Hepatocyte (in vitro differentiated cells): ENCODE measurements around the gene DPT. TPM values are rescaled to one million over a fixed set of nuclear protein-coding genes. Genes with fewer than 3 reads are reported as not detected.

ENCODE experiments used
- DNase-seq: peaks from one replicate; pipeline ENCODE4 v3.0.0-alpha.2; 2016; ENCODE audit warnings: low spot score
- H2AFZ ChIP-seq: fragments of 200-600 bp; sonication (generic); 2 replicates; pipeline ENCODE4 v1.6.0; 2016; ENCODE audit warnings: antibody characterized with exemption, mild to moderate bottlenecking
- H3K27ac ChIP-seq: fragments of 200-600 bp; sonication (generic); 2 replicates; pipeline ENCODE4 v1.5.1; 2016; ENCODE audit warnings: mild to moderate bottlenecking
- H3K27me3 ChIP-seq: fragments of 200-600 bp; sonication (generic); 2 replicates; pipeline ENCODE4 v1.6.1; 2016
- H3K36me3 ChIP-seq: fragments of 200-600 bp; sonication (generic); replicated peaks from 2 replicates; pipeline ENCODE4 v1.5.1; 2016; ENCODE audit warnings: low read depth; ENCODE audit not compliant: insufficient read depth
- H3K4me1 ChIP-seq: fragments of 200-600 bp; sonication (generic); 2 replicates; pipeline ENCODE4 v1.5.1; 2016; ENCODE audit warnings: mild to moderate bottlenecking, moderate library complexity; ENCODE audit not compliant: insufficient read depth
- H3K4me2 ChIP-seq: fragments of 200-600 bp; sonication (generic); 2 replicates; pipeline ENCODE4 v1.6.0; 2016
- H3K4me3 ChIP-seq: fragments of 200-600 bp; sonication (generic); 2 replicates; pipeline ENCODE4 v1.5.1; 2016; ENCODE audit warnings: mild to moderate bottlenecking
- H3K79me2 ChIP-seq: fragments of 200-600 bp; sonication (generic); 2 replicates; pipeline ENCODE4 v1.6.0; 2017; ENCODE audit warnings: mild to moderate bottlenecking
- H3K9me2 ChIP-seq: fragments of 200-600 bp; sonication (generic); replicated peaks from 2 replicates; pipeline ENCODE4 v1.6.0; 2017; ENCODE audit warnings: mild to moderate bottlenecking; ENCODE audit not compliant: insufficient read depth
- H3K9me3 ChIP-seq: fragments of 200-600 bp; sonication (generic); 2 replicates; pipeline ENCODE4 v1.5.1; 2016; ENCODE audit warnings: low read depth, mild to moderate bottlenecking
- H4K20me1 ChIP-seq: fragments of 200-600 bp; sonication (generic); 2 replicates; pipeline ENCODE4 v1.6.0; 2016; ENCODE audit warnings: mild to moderate bottlenecking; ENCODE audit not compliant: insufficient read depth, poor library complexity, severe bottlenecking
- CTCF ChIP-seq: fragments of 200-600 bp; sonication (generic); IDR thresholded peaks from 2 replicates; pipeline ENCODE4 v1.5.1; 2016; ENCODE audit warnings: antibody characterized with exemption, mild to moderate bottlenecking; ENCODE audit not compliant: poor library complexity
- EZH2 ChIP-seq: fragments of 200-600 bp; sonication (generic); IDR thresholded peaks from 2 replicates; pipeline ENCODE4 v1.6.1; 2016; ENCODE audit warnings: antibody characterized with exemption, mild to moderate bottlenecking, borderline replicate concordance
- EZH2phosphoT487 ChIP-seq: fragments of 200-600 bp; sonication (generic); IDR thresholded peaks from one replicate; pipeline ENCODE4 v1.6.1; 2018; ENCODE audit warnings: antibody characterized with exemption, mild to moderate bottlenecking, low read depth, moderate library complexity; ENCODE audit not compliant: unreplicated experiment, severe bottlenecking
- WGBS: methylation state at CpG from one replicate; pipeline ENCODE4 v1.1.6; 2016; ENCODE audit warnings: low lambda C conversion rate; ENCODE audit errors: missing lambda C conversion rate; 5-methylcytosine and 5-hydroxymethylcytosine counted together
- polyA plus RNA-seq: library from polyadenylated mRNA; unstranded; fragments of >200 nt; fragmentation: Nextera tagmentation; extraction: Ambion mirVana; gene quantifications from 2 replicates; pipeline ENCODE4 v1.2.1, GENCODE V29; 2016
- total RNA-seq: library from RNA; depleted of rRNA; stranded (reverse); fragments of >200 nt; gene quantifications from 2 replicates; pipeline ENCODE4 v1.2.3, GENCODE V29; 2014

DPT gene
- total and polyA plus RNA-seq, 2 experiments from 2014 or later, result 8.2 to 12.5 TPM

- H2AFZ ChIP-seq, result no peak overlapping the region
- no peaks in the 10 kb centered on the region for H3K79me2 ChIP-seq
- H3K36me3 ChIP-seq, result no peaks in the 10 kb centered on the region
- no peaks in the 10 kb centered on the region for H3K27me3 ChIP-seq
- H3K9me2 ChIP-seq, result no peaks in the 10 kb centered on the region
- no peak for DNase-seq
- no peaks in the 10 kb centered on the region for H3K4me1 ChIP-seq
- H3K4me2 ChIP-seq, result no peak overlapping the region
- no peaks in the 10 kb centered on the region for H4K20me1 ChIP-seq
- no peak overlapping the region for H3K4me3 ChIP-seq
- H3K27ac ChIP-seq, result no peak overlapping the region
- TF ChIP-seq EZH2phosphoT487 (no peak), CTCF (no peak), EZH2 (no peak)
- no peaks in the 10 kb centered on the region for H3K9me3 ChIP-seq
Observed at GRCh38 chr1:168671782-168672181, 57.2 kb downstream of the DPT start.

GRCh38 chr1:168665975-168666374, 63.0 kb downstream of the DPT start:
- no peaks in the 10 kb centered on the region for H3K36me3 ChIP-seq
- no peaks in the 10 kb centered on the region for H4K20me1 ChIP-seq
- H3K4me2 ChIP-seq, result no peak overlapping the region
- no peaks in the 10 kb centered on the region for H3K9me2 ChIP-seq
- no peaks in the 10 kb centered on the region for H3K79me2 ChIP-seq
- peaks cover 3% of the 10 kb centered on the region for H3K4me1 ChIP-seq
- TF ChIP-seq CTCF (no peak), EZH2 (no peak), EZH2phosphoT487 (no peak)
- no peak overlapping the region for H2AFZ ChIP-seq
- H3K27ac ChIP-seq, result no peak overlapping the region
- 94% methylated on average over 1 of the region's 1 CpG for WGBS
- H3K9me3 ChIP-seq, result no peaks in the 10 kb centered on the region
- no peak overlapping the region for H3K4me3 ChIP-seq
- no peaks in the 10 kb centered on the region for H3K27me3 ChIP-seq
- no peak for DNase-seq

- 55% methylated on average over 3 of the region's 3 CpGs for WGBS
- Histone ChIP-seq H2AFZ (no peak overlapping the region), H3K9me2 (no peaks in the 10 kb centered on the region), H3K27me3 (no peaks in the 10 kb centered on the region), H3K4me3 (no peak overlapping the region), H3K36me3 (no peaks in the 10 kb centered on the region), H3K79me2 (no peaks in the 10 kb centered on the region), H3K4me1 (peaks cover 3% of the 10 kb centered on the region), H3K9me3 (no peaks in the 10 kb centered on the region), H3K4me2 (no peak overlapping the region), H4K20me1 (no peaks in the 10 kb centered on the region), H3K27ac (peak overlapping the region; percentile 33)
- TF ChIP-seq EZH2 (no peak), EZH2phosphoT487 (no peak), CTCF (no peak)
- DNase-seq, result peak; percentile 11
Observed at GRCh38 chr1:168664069-168664834, 64.8 kb downstream of the DPT start.

- H2AFZ ChIP-seq, result no peak overlapping the region
Observed at GRCh38 chr1:168656485-168656884, 72.5 kb downstream of the DPT start.

More at GRCh38 chr1:168656485-168656884, 72.5 kb downstream of the DPT start:
- H3K79me2 ChIP-seq, result no peaks in the 10 kb centered on the region
- H3K36me3 ChIP-seq, result no peaks in the 10 kb centered on the region
- H3K4me1 ChIP-seq, result no peaks in the 10 kb centered on the region
- H4K20me1 ChIP-seq, result no peaks in the 10 kb centered on the region
- H3K9me2 ChIP-seq, result no peaks in the 10 kb centered on the region
- H3K9me3 ChIP-seq, result no peaks in the 10 kb centered on the region
- no peak for DNase-seq
- WGBS, result 96% methylated on average over 1 of the region's 1 CpG
- no peaks in the 10 kb centered on the region for H3K27me3 ChIP-seq
- H3K4me2 ChIP-seq, result no peak overlapping the region
- H3K27ac ChIP-seq, result no peak overlapping the region
- TF ChIP-seq CTCF, result no peak
- TF ChIP-seq EZH2, result no peak
- no peak for TF ChIP-seq EZH2phosphoT487
- H3K4me3 ChIP-seq, result no peak overlapping the region
